Nephron (organoid): Measurements from ENCODE around the gene TMEM18.

Source experiments
- H3K27ac Mint-ChIP-seq, 3 experiments: 2 replicates each; pipeline ENCODE4 v1.8.0; 2020; ENCODE audit warnings: mixed read lengths in 3 of 3, mild to moderate bottlenecking in 2 of 3, moderate library complexity in 1 of 3
- H3K27me3 Mint-ChIP-seq: 2 replicates; pipeline ENCODE4 v1.8.0; 2021; ENCODE audit warnings: low read depth, mild to moderate bottlenecking, moderate library complexity, mixed read lengths
- H3K36me3 Mint-ChIP-seq: 2 replicates; pipeline ENCODE4 v1.8.0; 2020; ENCODE audit warnings: low read depth, mixed read lengths
- H3K4me1 Mint-ChIP-seq: 2 replicates; pipeline ENCODE4 v1.8.0; 2020; ENCODE audit warnings: mixed read lengths
- H3K4me3 Mint-ChIP-seq, 3 experiments: 2 replicates each; pipeline ENCODE4 v1.8.0; 2020; ENCODE audit warnings: mild to moderate bottlenecking in 3 of 3, mixed read lengths in 3 of 3, moderate library complexity in 2 of 3
- H3K9me3 Mint-ChIP-seq: 2 replicates; pipeline ENCODE4 v1.8.0; 2020; ENCODE audit warnings: mixed read lengths
- TF ChIP-seq, protein P1 (sequence below), 3 experiments: fragments of 200-600 bp; sonication (generic); IDR thresholded peaks; one replicate each; pipeline ENCODE4 v1.5.0; 2021; ENCODE audit warnings: antibody characterized with exemption in 3 of 3; ENCODE audit not compliant: unreplicated experiment in 3 of 3

The TMEM18 gene

DNA sequence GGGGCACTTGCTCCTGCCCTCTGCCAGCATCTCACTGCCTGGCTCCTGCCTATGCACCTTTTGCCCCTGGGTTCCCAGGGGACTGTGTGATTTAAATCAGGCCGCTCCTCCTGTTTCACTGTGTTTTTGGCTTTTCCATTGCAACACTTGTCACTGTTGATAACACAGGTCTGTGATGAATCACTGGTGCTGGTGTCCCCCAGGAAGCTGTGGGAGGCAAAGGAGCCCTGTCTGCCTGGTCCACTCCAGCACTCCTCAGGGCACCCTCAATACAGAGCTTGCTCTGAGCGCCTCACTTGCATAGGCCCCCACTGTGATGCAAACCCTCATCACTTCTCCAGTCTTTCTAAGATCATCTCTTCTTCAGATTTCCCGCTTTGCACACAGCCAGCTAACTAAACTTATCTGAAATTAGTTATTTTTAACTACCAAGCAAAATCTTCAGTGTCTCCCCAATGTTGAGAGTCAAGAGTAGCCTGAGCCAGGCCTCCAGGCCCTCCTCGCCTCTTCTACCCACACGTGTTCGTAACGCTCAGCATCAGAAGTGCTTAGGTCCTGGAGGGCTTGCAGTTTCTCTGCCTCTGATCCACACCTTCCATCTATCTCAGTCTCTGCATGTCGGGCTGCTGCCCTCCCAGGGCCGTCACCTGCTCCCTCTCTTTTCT, 2.8 kb downstream of the TMEM18 start:
- TF ChIP-seq, protein P1, sequence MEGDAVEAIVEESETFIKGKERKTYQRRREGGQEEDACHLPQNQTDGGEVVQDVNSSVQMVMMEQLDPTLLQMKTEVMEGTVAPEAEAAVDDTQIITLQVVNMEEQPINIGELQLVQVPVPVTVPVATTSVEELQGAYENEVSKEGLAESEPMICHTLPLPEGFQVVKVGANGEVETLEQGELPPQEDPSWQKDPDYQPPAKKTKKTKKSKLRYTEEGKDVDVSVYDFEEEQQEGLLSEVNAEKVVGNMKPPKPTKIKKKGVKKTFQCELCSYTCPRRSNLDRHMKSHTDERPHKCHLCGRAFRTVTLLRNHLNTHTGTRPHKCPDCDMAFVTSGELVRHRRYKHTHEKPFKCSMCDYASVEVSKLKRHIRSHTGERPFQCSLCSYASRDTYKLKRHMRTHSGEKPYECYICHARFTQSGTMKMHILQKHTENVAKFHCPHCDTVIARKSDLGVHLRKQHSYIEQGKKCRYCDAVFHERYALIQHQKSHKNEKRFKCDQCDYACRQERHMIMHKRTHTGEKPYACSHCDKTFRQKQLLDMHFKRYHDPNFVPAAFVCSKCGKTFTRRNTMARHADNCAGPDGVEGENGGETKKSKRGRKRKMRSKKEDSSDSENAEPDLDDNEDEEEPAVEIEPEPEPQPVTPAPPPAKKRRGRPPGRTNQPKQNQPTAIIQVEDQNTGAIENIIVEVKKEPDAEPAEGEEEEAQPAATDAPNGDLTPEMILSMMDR (IDR thresholded peaks at IDR 0.05; ENCODE audit: unreplicated experiment in 3 of 3): no peak
- Mint-ChIP-seq H3K36me3 (peaks cover 21% of the 10 kb centered on the region), H3K27me3 (no peaks in the 10 kb centered on the region), H3K4me3 (peak overlapping the region in 2 of 3 experiments; percentile 86 to 96), H3K9me3 (no peaks in the 10 kb centered on the region), H3K27ac (peak overlapping the region; percentile 1 to 4 (median 1)), H3K4me1 (peaks cover 48% of the 10 kb centered on the region)

DNA sequence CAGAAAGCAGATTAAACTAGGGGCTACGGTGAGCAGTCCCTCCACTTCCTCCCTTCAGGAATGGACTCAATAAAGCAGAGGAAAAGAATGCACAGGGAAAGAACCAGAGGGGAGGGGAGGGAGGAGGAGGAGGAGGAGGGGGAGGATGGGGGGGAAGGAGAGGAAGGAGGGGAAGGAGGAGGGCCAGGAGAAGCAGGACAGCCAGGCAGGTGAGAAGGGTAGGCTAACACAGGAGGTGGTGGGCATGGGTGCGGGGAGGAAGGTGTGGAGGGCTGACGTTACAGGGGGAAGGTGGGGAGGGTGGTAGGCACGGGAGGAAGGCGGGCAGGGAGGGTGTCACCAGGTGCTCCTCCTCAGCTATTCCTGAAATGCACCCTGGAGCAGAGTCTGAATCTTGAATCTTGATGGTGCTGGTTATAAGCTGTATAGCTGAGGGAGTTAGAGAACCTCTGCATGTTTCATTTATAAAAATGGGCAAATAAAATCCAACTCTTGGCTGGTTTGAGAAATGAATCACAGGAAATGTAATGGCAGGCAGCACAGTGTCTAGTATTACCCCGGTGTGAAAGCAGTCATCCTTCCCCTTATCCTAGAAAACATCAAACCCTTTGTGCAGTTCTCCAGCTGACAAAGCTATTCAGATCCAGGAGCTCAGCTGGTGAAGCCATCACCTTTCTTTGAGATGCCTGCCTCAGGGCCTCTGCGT, 3.4 kb downstream of the TMEM18 start:
- H3K36me3 Mint-ChIP-seq: peaks cover 26% of the 10 kb centered on the region

DNA sequence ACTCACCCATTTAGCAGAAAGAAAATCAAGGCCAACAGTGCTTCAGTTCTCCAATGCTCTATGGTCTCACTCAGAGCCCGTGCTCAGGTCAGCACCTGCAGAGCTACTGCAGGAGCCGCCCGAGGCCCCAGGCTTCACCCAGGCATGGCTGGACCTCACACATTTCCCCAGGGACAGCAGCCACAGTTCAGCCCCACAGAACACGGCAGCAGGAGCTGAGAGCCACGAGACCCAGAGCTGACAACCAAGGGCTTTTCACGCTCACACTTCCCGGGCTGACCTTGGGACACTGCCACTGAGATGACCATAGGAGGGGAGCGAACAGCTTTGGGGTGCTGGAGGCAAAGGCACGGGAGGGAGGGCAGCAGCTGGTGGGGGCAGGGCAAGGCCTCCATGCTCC, 4.2 kb downstream of the TMEM18 start:
- Mint-ChIP-seq H3K36me3 (peaks cover 33% of the 10 kb centered on the region), H3K4me1 (peaks cover 37% of the 10 kb centered on the region), H3K9me3 (peaks cover 3% of the 10 kb centered on the region), H3K27ac (no peak overlapping the region), H3K4me3 (no peak overlapping the region), H3K27me3 (no peaks in the 10 kb centered on the region)
- TF ChIP-seq, protein P1 (IDR thresholded peaks at IDR 0.05; ENCODE audit: unreplicated experiment in 3 of 3): no peak

More for the DNA sequence above, 3.4 kb downstream of the TMEM18 start:
- H3K4me1 Mint-ChIP-seq: peaks cover 43% of the 10 kb centered on the region
- H3K4me3 Mint-ChIP-seq: no peak overlapping the region
- no peaks in the 10 kb centered on the region for H3K27me3 Mint-ChIP-seq
- H3K27ac Mint-ChIP-seq: no peak overlapping the region
- TF ChIP-seq, protein P1 (IDR thresholded peaks at IDR 0.05; ENCODE audit: unreplicated experiment in 3 of 3): no peak
- H3K9me3 Mint-ChIP-seq: no peaks in the 10 kb centered on the region

DNA sequence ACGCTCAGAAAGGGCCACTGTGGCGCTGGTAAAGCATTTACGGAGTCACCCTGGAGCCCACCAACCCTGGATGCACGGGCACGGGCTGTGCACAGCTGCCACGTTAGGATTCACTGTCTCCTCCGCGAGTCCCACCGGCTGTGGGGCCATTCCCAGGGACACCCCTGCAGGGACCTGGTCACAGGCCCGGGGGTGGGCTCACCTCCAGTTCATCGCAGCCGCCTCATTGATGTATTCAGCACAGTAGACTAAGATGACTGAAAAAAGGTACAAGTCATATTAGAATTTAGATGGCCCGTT, 4.7 kb downstream of the TMEM18 start:
- no peaks in the 10 kb centered on the region for H3K27me3 Mint-ChIP-seq
- no peak overlapping the region for H3K4me3 Mint-ChIP-seq
- peaks cover 38% of the 10 kb centered on the region for H3K36me3 Mint-ChIP-seq
- TF ChIP-seq, protein P1 (IDR thresholded peaks at IDR 0.05; ENCODE audit: unreplicated experiment in 3 of 3): no peak
- H3K9me3 Mint-ChIP-seq: peaks cover 3% of the 10 kb centered on the region
- no peak overlapping the region for H3K27ac Mint-ChIP-seq
- H3K4me1 Mint-ChIP-seq: peaks cover 35% of the 10 kb centered on the region

DNA sequence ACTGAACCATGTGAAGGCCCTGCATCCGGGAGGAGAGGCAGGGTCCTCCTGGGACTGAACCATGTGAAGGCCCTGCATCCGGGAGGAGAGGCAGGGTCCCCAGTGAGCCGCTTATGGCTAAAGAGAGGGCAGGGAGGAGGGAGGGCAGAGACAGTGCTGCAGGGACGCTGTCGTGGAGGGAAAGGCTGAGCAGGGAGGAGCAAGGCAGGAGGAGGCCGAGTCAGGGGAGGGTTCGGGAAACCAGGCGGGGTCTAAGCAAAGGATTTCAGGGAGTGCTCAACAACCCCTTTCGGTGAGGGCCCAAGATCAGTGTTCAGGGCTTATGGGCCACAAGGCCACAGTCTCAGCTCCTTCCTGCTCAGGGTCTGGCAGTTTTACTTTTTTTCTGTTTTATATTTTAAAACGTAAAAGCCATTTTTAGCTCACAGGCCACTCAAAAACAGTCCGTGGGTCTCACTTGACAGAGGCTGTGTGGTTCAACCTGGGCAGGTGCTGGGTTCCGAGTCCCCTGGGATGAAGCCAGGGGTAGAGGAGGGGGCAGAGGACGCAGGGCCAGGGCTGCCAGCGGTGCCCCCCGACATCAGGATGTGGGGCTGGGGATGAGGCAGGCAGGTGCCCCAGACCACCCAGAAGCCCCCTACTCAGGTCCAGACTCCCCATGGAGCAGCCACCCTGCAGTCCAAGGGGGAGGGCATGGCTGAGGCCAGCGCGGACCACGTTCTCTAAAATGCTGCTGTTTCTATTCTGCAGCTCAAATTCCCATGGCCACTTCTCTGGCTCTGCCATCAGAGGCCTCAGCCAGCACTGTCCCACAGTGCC, 5.2 kb downstream of the TMEM18 start:
- Mint-ChIP-seq H3K4me1 (peaks cover 35% of the 10 kb centered on the region), H3K36me3 (peaks cover 42% of the 10 kb centered on the region), H3K27ac (no peak overlapping the region), H3K27me3 (no peaks in the 10 kb centered on the region), H3K4me3 (no peak overlapping the region), H3K9me3 (peaks cover 3% of the 10 kb centered on the region)
- TF ChIP-seq, protein P1 (IDR thresholded peaks at IDR 0.05; ENCODE audit: unreplicated experiment in 3 of 3): no peak
